Caco-2 (cell line): ENCODE data around the gene LDAH. TPM values are rescaled to one million over a fixed set of nuclear protein-coding genes. Genes with fewer than 3 reads are reported as not detected.

Experiments
- BruUV-seq: library from RNA; stranded (reverse); fragments of 400-500 nt; replicated peaks from 2 replicates; lab custom pipeline; 2021; lab: Mats Ljungman, UMichigan
- CTCF ChIA-PET: fragments of 300-600 bp; sonication (Branson Sonifier 250); formaldehyde crosslinking; loops from one replicate; lab custom pipeline; 2022; ENCODE audit warnings: antibody characterized with exemption; lab: Charles Lee
- POLR2A ChIA-PET: fragments of 300-600 bp; sonication (Branson Sonifier 250); formaldehyde crosslinking; loops from one replicate; lab custom pipeline; 2022; ENCODE audit warnings: antibody characterized with exemption; lab: Charles Lee
- DNase-seq, 2 experiments: peaks; one replicate each; pipeline versions ENCODE4 v3.0.0 to v3.0.0-alpha.2; 2020 to 2022
- H3K27me3 ChIP-seq: replicated peaks from 2 replicates; pipeline ENCODE4 v1.6.0; 2011; ENCODE audit warnings: low read length; ENCODE audit not compliant: control insufficient read depth, insufficient read depth
- H3K36me3 ChIP-seq: 2 replicates; pipeline ENCODE4 v1.5.1; 2011; ENCODE audit warnings: low read length; ENCODE audit not compliant: control insufficient read depth, insufficient read depth
- H3K4me1 ChIP-seq: fragments of 250-450 bp; sonication (Bioruptor Pico); 2 replicates; pipeline ENCODE4 v1.5.1; 2020; ENCODE audit warnings: mild to moderate bottlenecking
- H3K4me3 ChIP-seq: 2 replicates; pipeline ENCODE4 v1.5.1; 2011; ENCODE audit warnings: low read depth, mild to moderate bottlenecking, control low read depth, low read length
- H3K9me3 ChIP-seq: fragments of 250-450 bp; sonication (Bioruptor Pico); 2 replicates; pipeline ENCODE4 v1.5.1; 2020; ENCODE audit warnings: mild to moderate bottlenecking, moderate library complexity
- H3K27ac Mint-ChIP-seq: one replicate; pipeline ENCODE4 v1.8.0; 2022; ENCODE audit warnings: mixed read lengths; ENCODE audit not compliant: unreplicated experiment
- H3K27me3 Mint-ChIP-seq: one replicate; pipeline ENCODE4 v1.8.0; 2022; ENCODE audit warnings: mixed read lengths; ENCODE audit not compliant: insufficient read depth, unreplicated experiment
- H3K36me3 Mint-ChIP-seq: one replicate; pipeline ENCODE4 v1.8.0; 2022; ENCODE audit warnings: mild to moderate bottlenecking, mixed read lengths; ENCODE audit not compliant: insufficient read depth, unreplicated experiment
- H3K4me1 Mint-ChIP-seq: one replicate; pipeline ENCODE4 v1.8.0; 2022; ENCODE audit warnings: low read depth, mixed read lengths; ENCODE audit not compliant: unreplicated experiment
- H3K4me3 Mint-ChIP-seq: one replicate; pipeline ENCODE4 v1.8.0; 2022; ENCODE audit warnings: mild to moderate bottlenecking, moderate library complexity, mixed read lengths; ENCODE audit not compliant: unreplicated experiment
- H3K9me3 Mint-ChIP-seq: one replicate; pipeline ENCODE4 v1.8.0; 2022; ENCODE audit warnings: mixed read lengths; ENCODE audit not compliant: unreplicated experiment
- intact Hi-C: fragments of 100-400 bp; cut with micrococcal nuclease; formaldehyde crosslinking; loops from one replicate; pipeline ENCODE4 v1.10.0; 2022; ENCODE audit not compliant: unreplicated experiment
- total RNA-seq: library from RNA; stranded (reverse); gene quantifications from 2 replicates; pipeline ENCODE4 v1.2.3, GENCODE V29; 2022
- TF ChIP-seq, protein P1 (sequence below), 2 experiments: fragments of 200-600 bp in 1 of 2; IDR thresholded peaks; 1 replicate in 1 of 2; 2 replicates in 1 of 2; pipeline versions ENCODE4 v1.5.1 to v1.8.0; 2011 to 2022; ENCODE audit warnings: antibody characterized with exemption in 1 of 2, control low read depth in 1 of 2, inconsistent platforms in 1 of 2, low read depth in 1 of 2, low read length in 1 of 2, mild to moderate bottlenecking in 1 of 2, moderate library complexity in 1 of 2; ENCODE audit not compliant: insufficient read depth in 1 of 2, severe bottlenecking in 1 of 2, unreplicated experiment in 1 of 2

Gene LDAH
- total RNA-seq, 1 experiment from 2014 or later, result 40.5 TPM

DNA sequence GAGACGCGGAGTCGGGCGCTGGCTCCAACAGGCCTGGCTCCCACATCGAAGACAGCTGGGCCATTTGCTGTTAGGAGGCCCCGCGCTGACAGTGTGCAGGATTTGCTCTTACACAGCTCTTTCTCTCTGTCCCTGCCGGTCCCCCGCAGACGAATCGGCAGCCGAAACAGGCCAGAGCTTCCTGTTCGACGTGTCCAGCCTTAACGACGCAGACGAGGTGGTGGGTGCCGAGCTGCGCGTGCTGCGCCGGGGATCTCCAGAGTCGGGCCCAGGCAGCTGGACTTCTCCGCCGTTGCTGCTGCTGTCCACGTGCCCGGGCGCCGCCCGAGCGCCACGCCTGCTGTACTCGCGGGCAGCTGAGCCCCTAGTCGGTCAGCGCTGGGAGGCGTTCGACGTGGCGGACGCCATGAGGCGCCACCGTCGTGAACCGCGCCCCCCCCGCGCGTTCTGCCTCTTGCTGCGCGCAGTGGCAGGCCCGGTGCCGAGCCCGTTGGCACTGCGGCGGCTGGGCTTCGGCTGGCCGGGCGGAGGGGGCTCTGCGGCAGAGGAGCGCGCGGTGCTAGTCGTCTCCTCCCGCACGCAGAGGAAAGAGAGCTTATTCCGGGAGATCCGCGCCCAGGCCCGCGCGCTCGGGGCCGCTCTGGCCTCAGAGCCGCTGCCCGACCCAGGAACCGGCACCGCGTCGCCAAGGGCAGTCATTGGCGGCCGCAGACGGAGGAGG, 152.4 kb downstream of the LDAH start:
- no peaks in the 10 kb centered on the region for H3K9me3 ChIP-seq
- ChIA-PET POLR2A (no interaction called here), CTCF (interaction anchor here (0.8 kb wide), 1 partner anchor 15 kb away, joined by 4 read pairs; no protein-coding TSS in a partner anchor)
- no peak for DNase-seq
- H3K36me3 ChIP-seq, result no peaks in the 10 kb centered on the region
- no peaks in the 10 kb centered on the region for H3K9me3 Mint-ChIP-seq
- H3K27ac Mint-ChIP-seq, result no peak overlapping the region
- H3K27me3 ChIP-seq, result no peaks in the 10 kb centered on the region; the same call in 1 of the 2 replicates
- TF ChIP-seq, protein P1, sequence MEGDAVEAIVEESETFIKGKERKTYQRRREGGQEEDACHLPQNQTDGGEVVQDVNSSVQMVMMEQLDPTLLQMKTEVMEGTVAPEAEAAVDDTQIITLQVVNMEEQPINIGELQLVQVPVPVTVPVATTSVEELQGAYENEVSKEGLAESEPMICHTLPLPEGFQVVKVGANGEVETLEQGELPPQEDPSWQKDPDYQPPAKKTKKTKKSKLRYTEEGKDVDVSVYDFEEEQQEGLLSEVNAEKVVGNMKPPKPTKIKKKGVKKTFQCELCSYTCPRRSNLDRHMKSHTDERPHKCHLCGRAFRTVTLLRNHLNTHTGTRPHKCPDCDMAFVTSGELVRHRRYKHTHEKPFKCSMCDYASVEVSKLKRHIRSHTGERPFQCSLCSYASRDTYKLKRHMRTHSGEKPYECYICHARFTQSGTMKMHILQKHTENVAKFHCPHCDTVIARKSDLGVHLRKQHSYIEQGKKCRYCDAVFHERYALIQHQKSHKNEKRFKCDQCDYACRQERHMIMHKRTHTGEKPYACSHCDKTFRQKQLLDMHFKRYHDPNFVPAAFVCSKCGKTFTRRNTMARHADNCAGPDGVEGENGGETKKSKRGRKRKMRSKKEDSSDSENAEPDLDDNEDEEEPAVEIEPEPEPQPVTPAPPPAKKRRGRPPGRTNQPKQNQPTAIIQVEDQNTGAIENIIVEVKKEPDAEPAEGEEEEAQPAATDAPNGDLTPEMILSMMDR (IDR thresholded peaks at IDR 0.05; ENCODE audit: insufficient read depth in 1 of 2, low read depth in 1 of 2, low read length in 1 of 2, severe bottlenecking in 1 of 2, unreplicated experiment in 1 of 2), result no peak
- H3K4me3 Mint-ChIP-seq, result no peak overlapping the region
- peaks cover 19% of the 10 kb centered on the region for H3K4me1 ChIP-seq
- no peak overlapping the region for H3K4me3 ChIP-seq
- no peaks in the 10 kb centered on the region for H3K27me3 Mint-ChIP-seq
- intact Hi-C loops, result no loop called here
- no TSS peak for BruUV-seq
- H3K36me3 Mint-ChIP-seq, result peaks cover 24% of the 10 kb centered on the region
- H3K4me1 Mint-ChIP-seq, result peaks cover 12% of the 10 kb centered on the region

DNA sequence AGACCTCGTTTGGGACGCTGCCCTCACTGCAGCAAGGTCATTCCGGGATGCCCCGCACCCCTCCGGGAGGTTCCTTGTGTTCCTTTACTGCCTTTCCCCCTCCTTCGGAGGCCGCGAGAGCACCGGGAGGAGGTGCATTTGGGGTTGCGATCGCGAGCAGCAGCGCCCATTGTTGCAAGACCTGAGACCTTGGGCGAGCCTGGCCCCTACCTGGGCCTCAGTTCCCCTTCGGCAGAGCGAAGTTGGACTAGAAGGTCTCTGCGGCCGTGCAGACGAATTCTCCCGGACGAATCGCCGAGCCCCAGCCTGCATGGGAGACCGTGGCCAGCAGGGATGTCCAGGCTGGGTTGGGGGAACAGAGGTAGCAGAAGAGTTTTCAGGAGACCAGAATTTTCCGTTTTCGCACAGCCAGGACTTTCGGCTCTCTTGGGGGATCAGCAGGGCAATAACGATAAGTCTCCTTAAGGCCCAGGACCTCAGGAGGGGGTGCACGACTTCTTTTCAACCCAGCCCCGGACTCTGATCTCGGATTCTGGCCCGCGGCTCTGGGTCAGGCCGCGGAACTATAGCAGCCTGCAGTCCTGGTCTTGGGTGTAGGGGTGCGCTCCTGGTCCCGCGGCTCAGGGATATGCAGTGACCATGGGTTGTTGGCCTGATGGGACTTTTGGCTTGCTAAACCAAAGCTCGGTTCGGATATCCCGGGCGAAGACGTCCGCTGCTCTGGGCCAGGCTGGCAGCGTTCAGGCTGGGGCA, 153.2 kb downstream of the LDAH start:
- peaks cover 12% of the 10 kb centered on the region; the same call in 1 of the 2 replicates for H3K4me1 ChIP-seq
- H3K36me3 ChIP-seq, result no peaks in the 10 kb centered on the region
- no peaks in the 10 kb centered on the region for H3K9me3 ChIP-seq
- TF ChIP-seq, protein P1 (IDR thresholded peaks at IDR 0.05; ENCODE audit: insufficient read depth in 1 of 2, low read depth in 1 of 2, low read length in 1 of 2, severe bottlenecking in 1 of 2, unreplicated experiment in 1 of 2), result no peak
- intact Hi-C loops, result no loop called here
- no peaks in the 10 kb centered on the region; the same call in 1 of the 2 replicates for H3K27me3 ChIP-seq
- POLR2A ChIA-PET, result no interaction called here
- Mint-ChIP-seq H3K9me3 (no peaks in the 10 kb centered on the region), H3K36me3 (peaks cover 20% of the 10 kb centered on the region), H3K4me1 (peaks cover 4% of the 10 kb centered on the region), H3K27me3 (peaks cover 4% of the 10 kb centered on the region), H3K27ac (no peak overlapping the region), H3K4me3 (no peak overlapping the region)
- CTCF ChIA-PET, result interaction anchor here (0.8 kb wide), 1 partner anchor 15 kb away, joined by 4 read pairs; no protein-coding TSS in a partner anchor
- H3K4me3 ChIP-seq, result no peak overlapping the region
- DNase-seq, result no peak
- BruUV-seq, result no TSS peak

DNA sequence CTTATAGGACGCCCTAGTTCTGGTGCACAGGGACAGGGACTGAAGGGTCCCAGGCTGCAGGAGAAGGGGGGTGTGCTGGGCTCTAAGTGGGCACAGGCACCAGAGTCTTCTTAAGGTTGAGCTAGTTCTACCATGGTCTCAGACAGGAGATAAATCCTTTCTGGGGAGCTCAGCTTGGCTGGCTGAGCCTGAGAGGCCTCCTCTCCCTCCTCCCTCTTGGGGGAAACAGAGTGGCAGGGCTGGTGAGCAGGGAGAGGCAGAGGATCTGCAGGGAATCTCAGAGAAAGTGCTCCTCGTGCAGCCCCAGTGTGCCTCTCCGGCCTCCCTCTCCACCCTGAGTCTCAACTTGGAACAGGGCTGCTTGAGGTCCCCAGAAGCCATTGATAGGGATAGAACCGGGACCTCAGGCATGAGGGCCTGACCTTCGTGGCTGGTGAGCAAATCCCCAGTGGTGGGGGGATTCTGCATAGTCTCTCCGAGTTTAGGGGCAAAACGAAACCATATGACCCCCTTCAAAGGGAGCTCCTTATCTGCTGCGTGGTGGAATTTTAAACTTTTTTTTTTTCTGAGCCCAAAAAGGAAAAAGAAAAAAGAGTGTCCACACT, 153.9 kb downstream of the LDAH start:
- Mint-ChIP-seq H3K27me3 (peaks cover 4% of the 10 kb centered on the region), H3K9me3 (no peaks in the 10 kb centered on the region), H3K4me3 (no peak overlapping the region), H3K4me1 (no peaks in the 10 kb centered on the region), H3K36me3 (peaks cover 17% of the 10 kb centered on the region), H3K27ac (no peak overlapping the region)
- DNase-seq, result no peak
- H3K36me3 ChIP-seq, result no peaks in the 10 kb centered on the region
- intact Hi-C loops, result loop anchor here (1.0 kb wide), 1 partner anchor 7 kb away; no protein-coding TSS in a partner anchor
- no peak overlapping the region for H3K4me3 ChIP-seq
- 0 out of 2 replicates have a peak, but pooled peaks cover 12% of the 10 kb centered on the region for H3K4me1 ChIP-seq
- ChIA-PET CTCF (interaction anchor here (3.5 kb wide), 1 partner anchor 7 kb away, joined by 72 read pairs; no protein-coding TSS in a partner anchor), POLR2A (no interaction called here)
- no TSS peak for BruUV-seq
- TF ChIP-seq, protein P1 (IDR thresholded peaks at IDR 0.05; ENCODE audit: insufficient read depth in 1 of 2, low read depth in 1 of 2, low read length in 1 of 2, severe bottlenecking in 1 of 2, unreplicated experiment in 1 of 2), result no peak
- no peaks in the 10 kb centered on the region for H3K9me3 ChIP-seq
- H3K27me3 ChIP-seq, result no peaks in the 10 kb centered on the region; the same call in 1 of the 2 replicates
